H9 (cell line): Measurements from ENCODE around the gene NHSL2. TPM values are rescaled to one million over a fixed set of nuclear protein-coding genes. Genes with fewer than 3 reads are reported as not detected.

Experiments used
- DNase-seq: peaks from one replicate; pipeline ENCODE4 v3.0.0-alpha.2; 2017
- H2AFZ ChIP-seq: one replicate; pipeline ENCODE4 v1.6.1; 2013; ENCODE audit warnings: mild to moderate bottlenecking, low read length, control low read depth, moderate library complexity
- H2AK5ac ChIP-seq: 2 replicates; pipeline ENCODE4 v1.6.1; 2013; ENCODE audit warnings: low read length, control low read depth, mixed read lengths; ENCODE audit not compliant: insufficient read length
- H2BK120ac ChIP-seq: one replicate; pipeline ENCODE4 v1.6.1; 2013; ENCODE audit warnings: low read depth, mild to moderate bottlenecking, low read length, control low read depth, inconsistent platforms; ENCODE audit not compliant: poor library complexity, severe bottlenecking
- H2BK12ac ChIP-seq: 2 replicates; pipeline ENCODE4 v1.6.1; 2013; ENCODE audit warnings: low read length, control low read depth, mixed read lengths, low read depth; ENCODE audit not compliant: insufficient read length
- H2BK15ac ChIP-seq: 2 replicates; pipeline ENCODE4 v1.6.1; 2013; ENCODE audit warnings: low read depth, low read length, control low read depth
- H2BK20ac ChIP-seq: one replicate; pipeline ENCODE4 v1.6.1; 2013; ENCODE audit warnings: low read depth, mild to moderate bottlenecking, low read length, control low read depth, inconsistent platforms; ENCODE audit not compliant: poor library complexity, severe bottlenecking
- H2BK5ac ChIP-seq: 2 replicates; pipeline ENCODE4 v1.6.1; 2013; ENCODE audit warnings: low read length, control low read depth, mixed read lengths; ENCODE audit not compliant: insufficient read length
- H3K14ac ChIP-seq: 2 replicates; pipeline ENCODE4 v1.6.1; 2013; ENCODE audit warnings: low read length, control low read depth; ENCODE audit not compliant: insufficient read depth
- H3K18ac ChIP-seq: 2 replicates; pipeline ENCODE4 v1.6.1; 2013; ENCODE audit warnings: low read depth, mild to moderate bottlenecking, mixed read lengths, low read length, control low read depth; ENCODE audit not compliant: insufficient read length
- H3K23ac ChIP-seq: 2 replicates; pipeline ENCODE4 v1.6.1; 2013; ENCODE audit warnings: low read length, control low read depth, mixed read lengths, low read depth; ENCODE audit not compliant: insufficient read length
- H3K23me2 ChIP-seq: 2 replicates; pipeline ENCODE4 v1.6.1; 2013; ENCODE audit warnings: low read depth, mild to moderate bottlenecking, mixed read lengths, low read length, control low read depth; ENCODE audit not compliant: insufficient read length, poor library complexity, severe bottlenecking
- H3K27ac ChIP-seq: 2 replicates; pipeline ENCODE4 v1.5.1; 2013; ENCODE audit warnings: low read length, control low read depth, mixed read lengths, low read depth; ENCODE audit not compliant: insufficient read length
- H3K27me3 ChIP-seq: 2 replicates; pipeline ENCODE4 v1.6.1; 2013; ENCODE audit warnings: low read length, control low read depth, inconsistent platforms; ENCODE audit not compliant: insufficient read depth
- H3K4ac ChIP-seq: 2 replicates; pipeline ENCODE4 v1.6.1; 2013; ENCODE audit warnings: low read depth, mild to moderate bottlenecking, control low read depth, inconsistent platforms, low read length, moderate library complexity
- H3K4me1 ChIP-seq: 2 replicates; pipeline ENCODE4 v1.6.1; 2013; ENCODE audit warnings: low read length, control low read depth, inconsistent platforms; ENCODE audit not compliant: insufficient read depth
- H3K4me2 ChIP-seq: 2 replicates; pipeline ENCODE4 v1.6.1; 2013; ENCODE audit warnings: low read length, control low read depth, mixed read lengths; ENCODE audit not compliant: insufficient read length, insufficient read depth
- H3K56ac ChIP-seq: 2 replicates; pipeline ENCODE4 v1.6.1; 2013; ENCODE audit warnings: low read depth, mild to moderate bottlenecking, mixed read lengths, low read length, control low read depth; ENCODE audit not compliant: insufficient read length
- H3K79me1 ChIP-seq: 2 replicates; pipeline ENCODE4 v1.6.1; 2013; ENCODE audit warnings: low read depth, mild to moderate bottlenecking, moderate library complexity, low read length, control low read depth, inconsistent platforms; ENCODE audit not compliant: insufficient read depth, poor library complexity, severe bottlenecking
- H3K79me2 ChIP-seq: 2 replicates; pipeline ENCODE4 v1.6.1; 2013; ENCODE audit warnings: low read length, control low read depth, inconsistent platforms; ENCODE audit not compliant: insufficient read depth
- H3K9ac ChIP-seq: 2 replicates; pipeline ENCODE4 v1.6.1; 2013; ENCODE audit warnings: low read length, control low read depth, mixed read lengths; ENCODE audit not compliant: insufficient read length; ENCODE audit errors: extremely low read depth
- H3K9me3 ChIP-seq: one replicate; pipeline ENCODE4 v1.6.1; 2013; ENCODE audit warnings: low read depth, low read length, inconsistent platforms; ENCODE audit not compliant: control insufficient read depth
- H3T11ph ChIP-seq: one replicate; pipeline ENCODE4 v1.6.1; 2013; ENCODE audit warnings: mild to moderate bottlenecking, low read length, control low read depth, inconsistent platforms
- H4K20me1 ChIP-seq: one replicate; pipeline ENCODE4 v1.6.1; 2013; ENCODE audit not compliant: control insufficient read depth, insufficient read length, insufficient read depth
- H4K5ac ChIP-seq: 2 replicates; pipeline ENCODE4 v1.6.1; 2013; ENCODE audit warnings: low read depth, mild to moderate bottlenecking, mixed read lengths, low read length, control low read depth; ENCODE audit not compliant: insufficient read length
- H4K8ac ChIP-seq: replicated peaks from 2 replicates; pipeline ENCODE4 v1.6.1; 2013; ENCODE audit warnings: low read length, control low read depth, mixed read lengths, low read depth; ENCODE audit not compliant: insufficient read length
- H4K91ac ChIP-seq: 2 replicates; pipeline ENCODE4 v1.6.1; 2013; ENCODE audit warnings: low read depth, mild to moderate bottlenecking, moderate library complexity, mixed read lengths, low read length, control low read depth; ENCODE audit not compliant: insufficient read length
- H3K27ac Mint-ChIP-seq, 3 experiments: 2 replicates in 2 of 3; 3 replicates in 1 of 3; pipeline ENCODE4 v1.8.0; 2020 to 2021; ENCODE audit warnings: mixed read lengths in 3 of 3, mild to moderate bottlenecking in 1 of 3, moderate library complexity in 1 of 3
- H3K27me3 Mint-ChIP-seq: 2 replicates; pipeline ENCODE4 v1.8.0; 2021; ENCODE audit warnings: low read depth, mild to moderate bottlenecking, moderate library complexity, mixed read lengths
- H3K36me3 Mint-ChIP-seq, 3 experiments: 2 replicates in 2 of 3; 3 replicates in 1 of 3; pipeline ENCODE4 v1.8.0; 2020 to 2021; ENCODE audit warnings: low read depth in 3 of 3, mixed read lengths in 3 of 3; ENCODE audit not compliant: insufficient read depth in 1 of 3
- H3K4me1 Mint-ChIP-seq, 2 experiments: 2 replicates each; pipeline ENCODE4 v1.8.0; 2020; ENCODE audit warnings: mixed read lengths in 2 of 2
- H3K4me3 Mint-ChIP-seq, 2 experiments: 2 replicates in 1 of 2; 3 replicates in 1 of 2; pipeline ENCODE4 v1.8.0; 2020 to 2021; ENCODE audit warnings: mild to moderate bottlenecking in 2 of 2, mixed read lengths in 2 of 2, moderate library complexity in 1 of 2
- H3K9me3 Mint-ChIP-seq, 2 experiments: 2 replicates in 1 of 2; 3 replicates in 1 of 2; pipeline ENCODE4 v1.8.0; 2020; ENCODE audit warnings: mild to moderate bottlenecking in 2 of 2, mixed read lengths in 2 of 2, moderate library complexity in 1 of 2
- CTCF ChIP-seq: fragments of 200-600 bp; sonication (generic); conservative IDR thresholded peaks from 3 replicates; pipeline ENCODE4 v1.8.0; 2021; ENCODE audit warnings: antibody characterized with exemption, mild to moderate bottlenecking
- WGBS: extraction: QIAGEN DNeasy Blood & Tissue Kit; methylation state at CpG from one replicate; pipeline ENCODE4 v1.1.7; 2013; ENCODE audit warnings: missing lambda C conversion rate, low lambda C conversion rate, mixed read lengths; ENCODE audit not compliant: insufficient read length; ENCODE audit errors: extremely low coverage; 5-methylcytosine and 5-hydroxymethylcytosine counted together
- total RNA-seq: library from RNA; stranded (reverse); gene quantifications from 2 replicates; pipeline ENCODE4 v1.2.1, GENCODE V29; 2021

NHSL2 gene
- total RNA-seq, 1 experiment from 2014 or later, result 6.4 TPM

- Histone ChIP-seq H3K56ac (no peak overlapping the region), H3T11ph (no peak overlapping the region), H4K8ac (no peak overlapping the region), H2BK20ac (no peak overlapping the region), H3K79me2 (no peaks in the 10 kb centered on the region), H3K4ac (no peak overlapping the region), H4K91ac (no peak overlapping the region), H3K18ac (no peak overlapping the region), H3K4me1 (no peaks in the 10 kb centered on the region), H3K9me3 (peaks cover 18% of the 10 kb centered on the region), H2BK12ac (no peak overlapping the region), H2BK120ac (no peak overlapping the region), H3K27ac (no peak overlapping the region), H4K20me1 (no peaks in the 10 kb centered on the region), H3K79me1 (no peaks in the 10 kb centered on the region), H3K27me3 (no peaks in the 10 kb centered on the region), H2BK5ac (no peak overlapping the region), H4K5ac (no peak overlapping the region), H2AFZ (no peak overlapping the region), H3K4me2 (no peak overlapping the region), H2AK5ac (no peak overlapping the region), H2BK15ac (no peak overlapping the region), H3K23me2 (no peaks in the 10 kb centered on the region), H3K23ac (no peak overlapping the region), H3K14ac (no peak overlapping the region), H3K9ac (no peak overlapping the region)
- Mint-ChIP-seq H3K27ac (no peak overlapping the region), H3K36me3 (peaks cover 7 to 14% (median 7%) of the 10 kb centered on the region in 3 experiments), H3K4me3 (no peak overlapping the region), H3K4me1 (peaks cover 2 to 7% of the 10 kb centered on the region in 2 experiments; a peak in 1 of 4 replicates), H3K9me3 (peaks cover 67 to 76% of the 10 kb centered on the region in 2 experiments), H3K27me3 (no peaks in the 10 kb centered on the region)
- TF ChIP-seq CTCF, result no peak
- no CpG with 5 or more reads among the region's 2 CpGs for WGBS
- DNase-seq, result no peak
Observed at GRCh38 chrX:72037601-72038000, 127.0 kb downstream of the NHSL2 start.
